ENCODE results near the gene ZNF653.
"Not testable (repeated sequence)": the region's sequence is repeated elsewhere in the genome, so short reads cannot be mapped to it uniquely, and the experiment has no call there.

Gene ZNF653

DNA sequence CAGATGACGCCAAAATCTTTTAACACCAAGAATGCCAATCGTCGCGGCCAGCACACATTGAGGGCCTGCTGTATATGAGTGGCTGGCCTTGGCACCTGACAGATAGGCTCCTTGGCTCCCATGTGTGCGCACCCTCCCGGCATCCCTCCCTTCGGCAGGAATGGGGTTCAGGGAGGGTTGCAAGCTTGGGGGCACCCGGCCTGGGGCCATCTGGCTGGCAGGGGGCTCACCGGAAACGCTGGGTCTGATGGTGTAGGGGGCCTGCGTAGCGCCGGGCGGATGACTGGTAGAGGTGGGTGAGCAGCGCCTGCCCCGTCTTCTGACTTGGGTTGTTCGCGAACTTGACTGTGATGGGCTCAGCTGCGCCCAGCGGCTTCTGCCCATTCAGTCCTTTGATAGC is 47.8 kb downstream of the ZNF653 start:
- in situ Hi-C loops (cut with MboI; ENCODE audit: low sequenced_read_pairs), result no loop called here

- in situ Hi-C loops (cut with MboI; ENCODE audit: low sequenced_read_pairs), result no loop called here
Observed at GRCh38 chr19:11457115-11457514, 48.5 kb downstream of the ZNF653 start.

- in situ Hi-C loops (cut with MboI; ENCODE audit: low sequenced_read_pairs), result no loop called here
Observed at GRCh38 chr19:11456659-11457058, 49.0 kb downstream of the ZNF653 start.

- in situ Hi-C loops (cut with MboI; ENCODE audit: low sequenced_read_pairs), result not testable (repeated sequence)
Observed at GRCh38 chr19:11455233-11455554, 50.4 kb downstream of the ZNF653 start.

GRCh38 chr19:11453468-11454341 is 51.9 kb downstream of the ZNF653 start:
- in situ Hi-C loops (cut with MboI; ENCODE audit: low sequenced_read_pairs), result no loop called here

DNA sequence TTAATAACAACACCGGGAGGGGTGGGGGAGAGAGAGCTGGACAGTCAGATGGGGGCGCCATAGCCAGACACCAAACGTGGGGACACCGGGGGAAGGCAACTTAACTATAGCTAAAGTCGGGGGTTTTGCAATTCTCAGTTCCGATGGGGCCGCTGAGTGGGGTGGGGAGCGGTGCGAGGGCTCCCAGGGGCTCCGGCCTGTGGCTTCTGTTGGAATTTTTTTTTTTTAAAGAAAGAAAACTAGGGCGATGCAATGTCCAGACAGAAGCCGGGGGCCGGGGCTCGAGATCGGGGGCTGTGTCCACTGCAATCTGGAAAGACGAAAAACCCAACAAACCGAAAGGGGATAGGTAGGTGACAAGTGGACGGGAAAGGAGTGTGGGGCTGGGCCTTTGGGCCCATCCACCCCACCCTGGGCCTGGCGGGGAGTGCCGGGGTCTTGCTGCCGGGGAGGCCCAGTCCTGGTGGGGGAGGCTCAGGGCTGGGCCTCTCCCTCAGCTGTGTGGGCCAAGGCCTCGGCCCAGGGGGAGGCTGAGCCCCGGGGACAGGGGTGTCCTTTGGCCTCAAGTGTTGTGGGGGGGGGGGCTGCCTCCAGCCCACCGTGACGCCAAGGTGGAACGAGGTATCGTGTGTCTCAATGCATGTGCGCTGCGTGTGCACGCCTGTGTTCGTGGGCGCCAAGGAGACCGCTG is 52.9 kb downstream of the ZNF653 start:
- in situ Hi-C loops (cut with MboI; ENCODE audit: low sequenced_read_pairs), result no loop called here

- in situ Hi-C loops (cut with MboI; ENCODE audit: low sequenced_read_pairs), result no loop called here
Observed at GRCh38 chr19:11451871-11452619, 53.6 kb downstream of the ZNF653 start.

- in situ Hi-C loops (cut with MboI; ENCODE audit: low sequenced_read_pairs), result no loop called here
Observed at GRCh38 chr19:11451327-11451870, 54.2 kb downstream of the ZNF653 start.

DNA sequence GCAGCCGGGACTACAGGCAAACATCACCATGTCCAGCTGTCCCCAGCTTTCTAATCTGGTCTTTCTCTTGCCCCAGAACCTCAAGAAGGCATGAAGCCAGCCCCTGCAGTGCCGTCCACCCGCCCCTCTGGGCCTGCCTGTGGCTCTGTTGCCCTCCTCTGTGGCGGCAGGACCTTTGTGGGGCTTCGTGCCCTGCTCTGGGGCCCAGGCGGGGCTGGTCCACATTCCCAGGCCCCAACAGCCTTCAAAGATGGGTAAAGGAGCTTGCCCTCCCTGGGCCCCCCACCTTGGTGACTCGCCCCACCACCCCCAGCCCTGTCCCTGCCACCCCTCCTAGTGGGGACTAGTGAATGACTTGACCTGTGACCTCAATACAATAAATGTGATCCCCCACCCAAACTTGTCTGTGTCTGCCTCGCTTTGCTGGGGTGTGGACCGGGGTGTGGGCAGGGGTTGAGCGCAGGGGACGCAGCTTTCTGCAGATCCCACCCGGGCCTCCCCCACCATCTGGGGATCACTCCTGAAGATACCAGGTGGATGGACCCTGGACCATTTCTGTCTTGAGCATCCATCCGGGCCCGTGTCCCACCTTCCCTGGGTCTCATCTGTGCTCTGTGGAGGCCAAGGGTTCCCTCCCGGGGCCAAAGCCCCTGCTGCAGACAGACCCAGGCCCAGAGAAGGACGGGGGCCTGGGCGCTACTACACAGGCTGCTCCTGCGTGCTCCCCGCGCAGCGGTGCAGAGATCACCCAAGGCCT is 54.9 kb downstream of the ZNF653 start:
- in situ Hi-C loops (cut with MboI; ENCODE audit: low sequenced_read_pairs), result no loop called here

DNA sequence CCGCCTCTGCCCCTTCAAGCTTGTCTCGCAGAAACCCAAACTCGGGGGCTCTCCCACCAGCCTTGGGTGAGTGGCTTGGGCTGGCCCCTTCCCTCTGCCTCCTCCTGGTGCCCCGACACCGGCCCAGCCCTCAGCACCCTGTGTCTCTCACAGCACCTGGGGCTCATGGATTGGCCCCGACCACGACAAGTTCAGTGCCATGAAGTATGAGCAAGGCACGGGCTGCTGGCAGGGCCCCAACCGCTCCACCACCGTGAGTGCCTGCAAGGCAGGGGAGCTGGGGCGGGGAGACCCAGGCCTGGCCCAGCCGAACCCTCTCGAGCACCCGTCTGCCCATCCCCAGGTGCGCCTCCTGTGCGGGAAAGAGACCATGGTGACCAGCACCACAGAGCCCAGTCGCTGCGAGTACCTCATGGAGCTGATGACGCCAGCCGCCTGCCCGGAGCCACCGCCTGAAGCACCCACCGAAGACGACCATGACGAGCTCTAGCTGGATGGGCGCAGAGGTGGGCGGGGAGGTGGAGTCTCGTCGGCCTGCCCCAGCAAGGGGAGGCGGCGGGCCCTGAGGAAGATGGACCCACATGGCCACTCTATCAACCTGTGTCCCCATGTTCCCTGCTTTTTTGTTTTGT is 56.6 kb downstream of the ZNF653 start:
- in situ Hi-C loops (cut with MboI; ENCODE audit: low sequenced_read_pairs), result loop anchor here (10.0 kb wide), 1 partner anchor 154 kb away; the partner anchor contains the start of gene TSPAN16

- in situ Hi-C loops (cut with MboI; ENCODE audit: low sequenced_read_pairs), result loop anchor here (10.0 kb wide), 1 partner anchor 154 kb away; the partner anchor contains the start of gene TSPAN16
Observed at GRCh38 chr19:11448410-11448809, 57.2 kb downstream of the ZNF653 start.

DNA sequence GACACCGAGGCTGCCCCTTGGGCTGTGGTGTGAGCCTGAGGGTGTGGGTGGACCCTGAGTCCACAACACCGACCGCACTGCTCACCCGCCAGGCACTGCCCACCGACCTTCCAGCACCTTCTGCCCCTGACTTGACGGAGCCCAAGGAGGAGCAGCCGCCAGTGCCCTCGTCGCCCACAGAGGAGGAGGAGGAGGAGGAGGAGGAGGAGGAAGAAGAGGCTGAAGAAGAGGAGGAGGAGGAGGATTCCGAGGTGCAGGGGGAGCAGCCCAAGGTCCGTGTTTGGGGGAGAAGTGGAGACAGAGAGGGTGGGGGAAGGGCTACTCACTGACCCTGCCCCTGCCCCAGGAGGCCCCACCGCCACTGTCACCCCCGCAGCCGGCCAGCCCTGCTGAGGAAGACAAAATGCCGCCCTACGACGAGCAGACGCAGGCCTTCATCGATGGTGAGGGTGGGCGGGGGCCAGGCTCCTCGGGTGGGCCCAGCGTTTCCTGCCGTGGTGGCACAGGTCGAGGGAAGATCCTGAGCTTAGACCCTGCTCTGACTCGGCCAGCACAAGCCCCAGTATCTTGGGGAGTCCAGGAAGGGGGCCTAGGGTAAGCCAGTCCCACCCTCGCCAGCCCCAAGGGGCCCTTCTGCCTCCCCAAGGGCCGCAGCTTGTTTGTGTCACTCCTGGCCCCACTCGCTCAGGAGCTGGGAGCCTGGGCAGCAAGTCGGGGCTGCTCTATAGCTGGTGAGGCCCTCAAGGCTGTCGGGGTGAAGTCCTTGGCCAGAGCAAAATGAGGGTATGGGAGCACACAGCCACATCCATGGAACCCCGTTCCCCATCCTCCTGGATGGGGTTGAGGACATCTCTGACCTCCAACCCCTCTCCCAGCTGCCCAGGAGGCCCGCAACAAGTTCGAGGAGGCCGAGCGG is 58.0 kb downstream of the ZNF653 start:
- in situ Hi-C loops (cut with MboI; ENCODE audit: low sequenced_read_pairs), result loop anchor here (10.0 kb wide), 1 partner anchor 153 kb away; the partner anchor contains the start of gene TSPAN16

DNA sequence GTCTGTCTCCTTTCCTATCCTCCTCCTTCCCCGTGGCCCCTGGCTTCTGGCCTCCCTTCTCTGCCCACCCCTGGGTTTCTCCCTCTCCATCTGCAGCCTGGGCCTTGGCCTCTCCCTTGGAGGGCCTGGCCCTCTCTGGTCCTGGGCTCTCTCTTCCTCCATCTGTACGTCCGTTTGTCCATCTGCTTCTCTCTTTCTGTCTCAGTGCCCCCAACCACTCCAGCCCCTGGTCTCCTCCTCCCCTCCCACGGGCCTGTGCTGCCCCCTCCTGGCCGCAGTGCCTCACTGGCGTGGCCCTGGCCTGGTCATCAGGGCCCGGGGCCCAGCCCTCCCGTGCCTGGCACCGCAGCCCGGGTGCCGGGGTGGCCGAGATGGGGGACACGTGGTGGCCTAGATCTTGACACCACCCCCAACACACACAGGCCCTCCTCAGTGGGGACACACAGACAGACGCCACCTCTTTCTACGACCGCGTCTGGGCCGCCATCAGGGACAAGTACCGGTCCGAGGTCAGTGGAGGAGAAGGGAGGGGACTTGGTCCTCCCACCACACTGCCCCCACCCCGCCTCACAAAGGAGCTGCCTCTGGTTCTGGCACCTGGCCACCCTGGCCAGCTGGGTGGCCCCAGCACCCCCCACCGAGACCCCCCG is 58.9 kb downstream of the ZNF653 start:
- in situ Hi-C loops (cut with MboI; ENCODE audit: low sequenced_read_pairs), result loop anchor here (10.0 kb wide), 1 partner anchor 152 kb away; the partner anchor contains the start of gene TSPAN16

DNA sequence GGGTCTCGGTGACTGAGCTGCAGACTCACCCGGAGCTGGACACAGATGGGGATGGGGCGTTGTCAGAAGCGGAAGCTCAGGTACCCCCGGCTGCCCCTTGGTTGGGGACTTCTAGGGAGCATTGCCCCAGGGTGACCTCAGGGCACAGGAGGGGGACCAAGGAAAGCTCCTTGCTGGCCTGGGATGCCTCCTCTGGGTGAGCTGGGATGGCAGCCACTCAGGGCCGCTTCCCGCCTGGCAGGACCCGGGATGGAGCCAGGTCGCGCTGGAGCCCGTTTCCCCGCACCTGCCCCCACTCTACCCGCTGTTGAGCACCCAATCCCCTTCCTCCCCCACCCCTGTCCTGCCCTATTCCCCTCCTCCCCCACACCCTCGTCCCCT is 59.4 kb downstream of the ZNF653 start:
- in situ Hi-C loops (cut with MboI; ENCODE audit: low sequenced_read_pairs), result loop anchor here (10.0 kb wide), 1 partner anchor 151 kb away; the partner anchor contains the start of gene TSPAN16

GRCh38 chr19:11445141-11445540 is 60.5 kb downstream of the ZNF653 start:
- in situ Hi-C loops (cut with MboI; ENCODE audit: low sequenced_read_pairs), result loop anchor here (10.0 kb wide), 1 partner anchor 150 kb away; the partner anchor contains the start of gene TSPAN16

DNA sequence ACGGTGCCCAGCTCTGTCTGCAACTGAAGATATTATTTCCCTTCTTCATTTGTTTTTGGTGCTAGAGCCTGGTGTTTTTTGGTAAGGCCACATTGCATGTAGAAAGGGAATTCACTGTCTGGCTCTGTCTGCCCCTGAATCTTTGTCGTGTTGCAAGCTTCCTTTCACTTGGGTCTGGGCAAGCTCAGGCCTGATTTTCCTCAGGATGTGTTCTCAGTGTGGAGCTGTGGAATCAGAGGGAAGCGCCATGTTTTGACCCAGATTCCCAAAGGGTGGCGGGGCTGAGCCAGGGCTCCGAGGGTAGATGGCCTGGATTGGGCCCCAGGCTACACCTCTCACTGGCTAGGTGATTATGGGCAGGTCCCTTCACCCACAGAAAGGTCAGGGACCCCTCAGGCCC is 61.6 kb downstream of the ZNF653 start:
- in situ Hi-C loops (cut with MboI; ENCODE audit: low sequenced_read_pairs), result loop anchor here (10.0 kb wide), 1 partner anchor 149 kb away; the partner anchor contains the start of gene TSPAN16

DNA sequence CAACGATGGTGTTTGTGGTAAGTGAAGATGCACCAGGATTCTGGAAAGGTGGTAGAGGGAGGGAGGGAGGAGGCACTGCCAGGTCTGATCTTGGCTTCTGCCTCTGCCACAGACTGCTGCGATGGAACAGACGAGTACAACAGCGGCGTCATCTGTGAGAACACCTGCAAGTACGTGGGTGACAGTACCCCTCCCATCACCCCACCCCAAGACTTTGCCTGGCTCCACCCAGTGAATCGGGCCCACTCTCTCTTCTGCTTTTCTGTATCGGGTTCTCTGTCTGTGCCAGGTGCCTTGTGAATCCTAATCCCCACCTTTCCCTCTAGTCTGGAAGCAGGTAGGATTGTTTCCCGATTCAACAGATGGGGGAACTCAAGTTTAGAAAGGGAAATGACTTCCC is 67.7 kb downstream of the ZNF653 start:
- in situ Hi-C loops (cut with MboI; ENCODE audit: low sequenced_read_pairs), result no loop called here

DNA sequence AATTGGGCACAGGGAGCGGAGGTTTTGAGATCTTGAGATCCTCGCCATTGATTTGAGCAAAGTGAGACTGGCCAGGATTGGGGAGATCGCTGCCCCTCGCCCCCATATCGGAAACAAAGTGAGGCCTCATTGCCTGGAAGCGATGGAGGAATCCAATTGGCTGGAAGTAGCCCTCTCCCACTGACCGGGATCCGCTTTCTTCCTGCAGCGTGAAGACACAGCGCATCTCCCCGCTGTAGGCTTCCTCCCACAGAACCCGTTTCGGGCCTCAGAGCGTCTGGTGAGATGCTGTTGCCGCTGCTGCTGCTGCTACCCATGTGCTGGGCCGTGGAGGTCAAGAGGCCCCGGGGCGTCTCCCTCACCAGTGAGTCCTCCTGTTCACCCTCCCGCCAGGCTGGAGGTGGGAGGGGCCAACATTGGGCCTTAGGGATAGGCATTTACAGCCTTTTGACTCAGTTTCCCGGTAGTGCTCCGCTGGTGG is 69.8 kb downstream of the ZNF653 start:
- in situ Hi-C loops (cut with MboI; ENCODE audit: low sequenced_read_pairs), result no loop called here

All from HL-60/S4 (cell line).